IPS-NIHi11 (cell line): Measurements from ENCODE around the gene KLK3.
"Not testable (repeated sequence)": the region's sequence is repeated elsewhere in the genome, so short reads cannot be mapped to it uniquely, and the experiment has no call there.

Experiments used
- DNase-seq: peaks from one replicate; pipeline ENCODE4 v3.0.0; 2012; ENCODE audit warnings: mixed read lengths, low spot score

KLK3 gene

DNA sequence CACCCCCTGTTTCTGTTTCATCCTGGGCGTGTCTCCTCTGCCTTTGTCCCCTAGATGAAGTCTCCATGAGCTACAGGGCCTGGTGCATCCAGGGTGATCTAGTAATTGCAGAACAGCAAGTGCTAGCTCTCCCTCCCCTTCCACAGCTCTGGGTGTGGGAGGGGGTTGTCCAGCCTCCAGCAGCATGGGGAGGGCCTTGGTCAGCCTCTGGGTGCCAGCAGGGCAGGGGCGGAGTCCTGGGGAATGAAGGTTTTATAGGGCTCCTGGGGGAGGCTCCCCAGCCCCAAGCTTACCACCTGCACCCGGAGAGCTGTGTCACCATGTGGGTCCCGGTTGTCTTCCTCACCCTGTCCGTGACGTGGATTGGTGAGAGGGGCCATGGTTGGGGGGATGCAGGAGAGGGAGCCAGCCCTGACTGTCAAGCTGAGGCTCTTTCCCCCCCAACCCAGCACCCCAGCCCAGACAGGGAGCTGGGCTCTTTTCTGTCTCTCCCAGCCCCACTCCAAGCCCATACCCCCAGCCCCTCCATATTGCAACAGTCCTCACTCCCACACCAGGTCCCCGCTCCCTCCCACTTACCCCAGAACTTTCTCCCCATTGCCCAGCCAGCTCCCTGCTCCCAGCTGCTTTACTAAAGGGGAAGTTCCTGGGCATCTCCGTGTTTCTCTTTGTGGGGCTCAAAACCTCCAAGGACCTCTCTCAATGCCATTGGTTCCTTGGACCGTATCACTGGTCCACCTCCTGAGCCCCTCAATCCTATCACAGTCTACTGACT is at the start of gene KLK3:
Gene KLK3 (plus strand): TSS at position 280 of the 775 bp plus-strand sequence. CDS start 41 bp downstream, at position 321.
- DNase-seq = no peak

DNA sequence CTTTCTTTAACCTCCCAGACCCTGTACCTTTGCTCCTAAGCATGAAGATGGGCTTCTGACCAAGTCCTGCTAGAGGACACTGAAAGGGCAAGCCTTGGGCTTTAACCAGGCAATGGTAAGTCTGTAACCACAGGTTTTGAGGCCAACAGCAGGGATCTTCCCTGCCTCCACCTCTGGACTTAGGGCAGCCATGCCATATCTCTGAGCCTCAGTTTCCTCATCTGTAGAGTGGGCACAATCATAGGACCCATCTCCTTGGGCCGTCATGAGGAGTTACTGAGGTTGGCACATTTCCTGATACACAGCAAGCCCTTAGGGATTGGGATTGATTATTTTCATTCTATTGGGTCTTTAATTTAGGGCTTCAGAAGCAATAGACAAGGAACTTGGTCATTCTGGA is 45.9 kb upstream of the KLK3 start:
- DNase-seq = no peak

DNA sequence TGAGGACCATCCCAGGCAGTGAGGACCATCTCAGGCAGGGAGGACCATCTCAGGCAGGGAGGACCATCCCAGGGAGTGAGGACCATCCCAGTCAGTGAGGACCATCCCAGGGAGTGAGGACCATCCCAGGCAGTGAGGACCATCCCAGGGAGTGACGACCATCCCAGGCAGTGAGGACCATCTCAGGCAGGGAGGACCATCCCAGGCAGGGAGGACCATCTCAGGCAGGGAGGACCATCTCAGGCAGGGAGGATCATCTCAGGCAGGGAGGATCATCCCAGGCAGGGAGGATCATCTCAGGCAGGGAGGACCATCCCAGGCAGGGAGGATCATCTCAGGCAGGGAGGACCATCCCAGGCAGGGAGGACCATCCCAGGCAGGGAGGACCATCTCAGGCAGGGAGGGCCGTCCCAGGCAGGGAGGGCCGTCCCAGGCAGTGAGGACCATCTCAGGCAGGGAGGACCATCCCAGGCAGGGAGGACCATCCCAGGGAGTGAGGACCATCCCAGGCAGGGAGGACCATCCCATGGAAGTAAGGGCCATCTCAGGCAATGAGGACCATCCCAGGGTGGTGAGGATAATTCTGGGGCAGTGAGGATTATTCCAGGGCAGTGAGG is 43.0 kb upstream of the KLK3 start:
- DNase-seq = not testable (repeated sequence)

DNA sequence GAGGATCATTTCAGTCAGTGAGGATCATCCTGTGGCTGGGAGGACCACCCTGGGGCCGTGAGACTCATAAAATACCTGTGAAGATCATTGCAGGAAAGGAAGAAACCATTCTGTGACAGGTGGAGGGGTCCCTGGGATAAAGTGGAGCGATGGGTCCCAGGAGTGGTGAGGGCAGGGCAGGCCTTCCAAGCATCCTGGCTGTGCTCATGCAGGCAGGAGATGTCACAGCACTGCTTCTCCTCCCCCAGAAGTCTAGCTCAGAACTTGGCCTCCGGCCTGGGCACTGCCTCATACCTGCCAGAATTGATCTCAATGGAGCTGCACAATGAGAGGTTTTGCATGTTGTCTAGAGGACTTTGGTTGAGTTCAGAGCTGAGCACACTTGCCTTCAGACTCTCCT is 42.2 kb upstream of the KLK3 start:
- no peak for DNase-seq

DNA sequence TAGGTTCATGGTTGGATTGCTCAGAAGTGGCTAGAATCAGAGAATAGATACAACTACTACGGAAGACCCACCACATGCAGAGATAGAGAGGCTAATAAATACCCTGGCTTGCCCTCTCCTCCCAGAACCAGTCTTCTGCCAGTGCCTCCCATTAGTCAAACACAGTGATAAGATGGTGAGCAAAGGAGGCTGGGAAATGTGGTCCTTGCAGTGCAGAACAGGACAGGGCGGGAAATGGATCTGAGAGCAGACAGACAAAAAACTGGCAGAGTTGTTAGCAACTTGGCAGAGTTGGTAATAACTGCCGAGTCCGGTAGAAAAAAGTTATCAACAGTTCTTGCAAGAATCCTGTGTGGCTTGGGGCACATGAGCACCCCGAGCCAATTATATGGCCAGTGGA is 39.8 kb upstream of the KLK3 start:
- no peak for DNase-seq

DNA sequence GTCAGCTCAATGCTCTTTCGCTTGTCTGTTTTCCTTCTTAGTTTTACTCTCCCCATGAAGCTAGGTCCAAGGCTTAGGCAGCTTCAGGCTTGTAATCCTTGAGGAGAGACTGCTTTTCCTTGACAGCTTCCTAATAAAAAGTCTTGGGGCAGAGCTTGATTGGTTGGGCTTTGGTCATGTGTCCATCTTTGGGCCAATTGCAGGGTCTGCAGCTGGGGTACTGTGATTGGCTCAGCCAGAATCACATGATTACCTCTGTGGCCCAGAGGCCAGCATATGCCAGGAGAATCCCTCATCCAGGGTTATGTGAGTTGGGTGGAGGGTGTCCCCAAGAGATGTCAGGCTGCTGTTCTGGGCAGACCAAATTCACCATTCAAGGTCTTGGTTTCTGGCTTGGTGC is 39.3 kb upstream of the KLK3 start:
- DNase-seq = no peak

DNA sequence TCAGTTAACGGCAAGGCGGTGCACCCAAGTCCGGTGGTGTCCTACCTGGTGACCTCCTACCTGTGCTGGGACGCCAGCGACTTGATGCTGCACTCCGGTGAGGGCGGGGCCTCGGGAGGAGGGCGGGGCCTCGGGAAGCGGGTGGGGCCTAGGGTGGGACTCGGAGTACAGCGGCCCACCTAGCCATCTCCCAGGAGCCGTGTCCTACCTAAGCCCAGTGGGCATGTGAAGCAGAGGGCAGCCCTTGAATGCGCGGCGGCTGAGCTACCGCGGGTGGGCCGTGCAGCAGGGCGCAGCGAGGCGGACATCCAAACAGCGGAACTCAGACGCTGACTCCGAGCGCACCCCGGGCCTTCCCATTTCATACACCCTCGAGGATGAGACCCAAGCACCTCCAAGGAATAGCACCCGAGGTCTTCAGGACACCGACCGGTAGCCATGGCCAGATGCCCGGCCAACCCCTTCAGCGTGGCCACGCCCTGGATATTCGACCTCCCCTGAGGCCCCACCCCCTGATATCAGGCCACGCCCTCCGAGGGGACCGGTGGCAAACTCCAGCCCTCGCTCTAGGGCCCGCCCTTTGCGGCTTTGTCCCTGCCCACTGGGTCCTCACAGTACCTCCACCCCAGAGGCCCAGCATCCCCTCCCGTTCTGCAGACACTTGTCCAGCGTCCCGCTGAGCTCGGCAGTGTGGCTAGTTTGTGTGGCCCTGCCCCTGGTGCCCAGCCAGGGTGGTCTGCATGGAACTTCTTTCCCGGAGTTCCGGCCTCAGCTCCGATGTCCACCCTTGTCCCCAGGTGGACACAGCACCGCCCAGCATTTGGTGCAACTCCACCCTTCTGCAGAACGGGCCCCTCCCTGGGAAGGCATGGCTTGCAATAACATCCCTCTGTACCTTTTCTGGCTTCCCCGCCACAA is 36.5 kb upstream of the KLK3 start:
- peak; percentile 98 for DNase-seq

DNA sequence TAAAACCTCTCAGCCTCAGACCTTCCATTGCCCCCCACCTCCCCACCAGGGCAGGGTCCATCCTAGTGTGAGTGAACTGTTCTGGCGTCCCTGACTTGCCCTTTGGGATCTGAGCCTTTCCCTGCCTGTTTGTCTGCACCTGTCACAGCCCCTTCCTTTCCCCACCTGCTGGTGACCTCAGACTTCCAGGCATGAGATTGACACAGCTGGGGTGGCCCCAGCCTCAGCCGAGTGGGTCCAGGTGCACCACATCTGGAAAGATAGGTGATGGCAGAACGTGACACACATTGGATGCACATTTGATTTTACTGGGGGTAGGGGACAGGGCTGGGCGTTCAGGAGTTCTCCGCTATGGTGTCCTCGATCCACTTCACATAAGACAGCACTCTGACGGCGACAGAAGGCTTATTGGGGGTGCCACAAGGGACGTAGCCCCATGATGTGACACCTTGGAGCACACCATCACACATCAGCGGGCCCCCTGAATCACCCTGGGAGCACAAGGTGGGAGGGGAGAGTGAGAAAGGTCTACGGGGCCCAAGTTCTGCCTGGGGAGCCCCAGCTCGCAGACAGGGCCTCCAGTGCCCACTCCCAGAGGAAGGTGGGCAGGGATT is 35.7 kb upstream of the KLK3 start:
- no peak for DNase-seq

DNA sequence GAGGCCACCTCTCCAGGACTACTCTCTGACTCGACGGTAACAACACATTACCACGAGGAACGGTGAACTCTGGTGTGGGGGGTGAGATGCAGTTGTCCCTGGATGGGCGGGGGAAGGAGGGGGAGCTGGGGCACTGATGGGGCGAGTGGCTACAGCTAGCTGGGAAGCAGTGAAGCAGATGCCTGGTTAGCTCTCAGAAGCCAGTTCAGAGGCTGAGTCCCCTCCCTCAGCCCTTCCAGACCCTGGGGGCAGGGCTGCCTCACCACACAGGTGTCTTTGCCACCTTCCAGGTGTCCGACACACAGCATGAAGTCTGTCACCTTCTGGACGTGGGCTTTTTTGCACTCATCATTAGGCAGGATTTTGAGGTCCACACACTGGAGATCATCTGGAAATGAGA is 35.1 kb upstream of the KLK3 start:
- no peak for DNase-seq

DNA sequence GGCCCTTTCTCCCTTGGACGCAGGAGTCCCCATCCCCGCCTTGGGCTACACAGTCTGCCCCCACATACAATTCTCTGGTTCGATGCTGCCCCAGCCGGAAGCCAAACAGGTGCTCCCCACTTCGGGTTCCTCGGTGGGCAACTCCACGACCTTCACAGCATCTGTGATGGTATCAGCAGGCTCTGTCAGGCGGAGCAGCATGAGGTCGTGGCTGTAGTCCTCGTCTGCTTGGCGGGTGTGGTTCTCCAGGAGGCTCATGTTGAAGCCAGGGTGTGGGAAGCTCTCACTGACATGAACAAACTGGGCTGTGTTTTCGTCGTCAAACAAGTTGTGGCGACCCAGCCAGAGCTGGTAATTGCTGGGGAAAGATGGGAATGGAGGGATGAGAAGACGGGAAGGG is 34.6 kb upstream of the KLK3 start:
- no peak for DNase-seq

DNA sequence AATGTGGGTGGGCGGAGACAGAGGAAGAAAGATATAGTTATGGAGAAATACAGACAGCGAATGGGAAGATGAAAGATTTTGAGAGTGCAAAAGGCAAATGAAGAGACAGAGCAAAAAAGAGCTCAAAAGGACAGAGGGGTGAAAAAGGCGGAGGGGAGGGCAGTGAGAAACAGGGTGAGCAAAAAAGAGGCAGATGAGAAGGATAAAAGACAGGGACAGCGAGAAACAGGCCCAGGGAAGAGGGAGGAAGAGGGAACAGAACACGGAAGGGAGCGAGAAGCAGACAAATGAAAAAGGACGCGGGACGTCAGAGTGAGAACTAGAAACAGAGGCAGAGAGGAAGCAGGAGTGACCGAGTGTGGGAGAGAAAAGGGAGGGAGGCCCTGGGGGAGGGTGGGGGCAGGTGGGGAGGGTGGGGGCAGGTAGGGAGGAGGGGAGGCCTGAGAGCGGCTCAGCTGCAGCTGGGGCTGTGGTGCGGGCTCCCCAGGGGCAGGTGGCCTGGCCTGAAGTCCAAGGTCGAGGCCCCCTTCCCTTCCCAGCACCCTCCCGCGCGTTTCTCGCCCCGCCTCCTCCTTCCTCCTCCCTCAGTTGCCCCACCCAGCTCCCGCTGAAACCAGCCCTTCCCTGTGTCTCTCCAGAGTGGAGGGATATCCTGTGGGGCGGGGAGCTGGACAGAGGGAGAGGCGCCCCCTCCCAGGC is 34.0 kb upstream of the KLK3 start:
- DNase-seq = peak; percentile 46

DNA sequence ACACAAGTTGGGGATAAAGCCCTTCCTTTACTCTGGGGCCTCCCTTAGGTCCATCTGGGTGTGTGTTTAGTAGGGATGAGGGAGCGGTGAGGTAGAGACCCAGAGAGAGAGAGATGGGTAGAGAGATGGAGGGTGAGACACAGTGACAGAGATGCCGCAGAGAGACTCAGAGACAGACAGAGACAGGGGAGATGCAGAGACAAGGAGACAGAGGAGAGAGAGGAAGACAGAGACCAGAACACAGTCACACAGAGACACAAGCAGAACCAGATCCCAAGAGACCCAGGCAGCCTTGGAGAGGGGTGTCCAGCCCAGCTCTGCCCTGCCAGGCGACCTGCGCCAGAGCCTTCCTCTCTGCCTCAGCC is 33.5 kb upstream of the KLK3 start:
- no peak for DNase-seq

DNA sequence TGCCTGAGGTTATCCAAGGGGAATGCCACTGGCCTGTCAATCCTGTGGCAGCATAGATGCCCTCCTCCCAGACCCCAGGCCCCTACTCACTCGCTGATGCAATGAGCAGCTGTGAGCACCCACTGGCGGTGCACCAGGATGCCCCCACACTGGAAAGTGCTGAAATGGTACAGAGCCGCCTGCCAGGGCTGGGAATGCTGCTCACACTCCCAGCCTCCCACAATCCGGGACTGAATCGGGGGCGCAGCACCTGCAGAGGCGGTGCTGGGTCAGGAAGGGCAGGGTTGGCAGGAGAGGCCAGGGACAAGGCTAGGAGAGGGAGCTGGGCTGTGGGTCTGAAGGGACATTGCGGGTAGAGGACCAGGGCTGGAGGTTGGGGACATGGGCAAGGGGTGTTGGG is 33.1 kb upstream of the KLK3 start:
- DNase-seq = no peak

DNA sequence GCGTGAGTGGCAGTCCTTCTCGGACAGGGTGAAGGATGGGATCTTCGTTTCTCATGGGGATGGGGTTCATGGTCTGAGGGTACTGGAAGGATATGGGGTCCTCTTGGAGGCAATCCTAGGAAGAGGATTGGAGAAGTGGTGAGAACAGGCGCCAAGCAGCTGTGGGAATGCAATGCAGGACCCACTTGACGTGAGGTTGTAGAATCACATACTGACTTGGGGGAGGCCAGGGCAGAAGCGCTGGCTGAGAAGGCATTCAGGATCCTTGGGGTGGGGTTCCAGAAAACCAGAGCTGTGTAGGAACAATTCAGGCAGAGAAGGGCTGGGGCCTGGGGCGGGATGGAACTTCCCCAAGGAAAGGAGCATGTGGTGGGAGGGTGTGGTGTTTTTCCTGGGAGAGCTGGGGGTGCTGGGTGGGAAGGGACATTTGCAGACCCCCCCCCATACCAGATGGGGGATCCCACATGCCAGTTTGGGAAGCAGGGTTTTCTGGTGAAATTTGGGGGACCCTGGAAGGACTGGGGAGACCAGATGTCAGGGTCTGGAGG is 32.0 kb upstream of the KLK3 start:
- no peak for DNase-seq

DNA sequence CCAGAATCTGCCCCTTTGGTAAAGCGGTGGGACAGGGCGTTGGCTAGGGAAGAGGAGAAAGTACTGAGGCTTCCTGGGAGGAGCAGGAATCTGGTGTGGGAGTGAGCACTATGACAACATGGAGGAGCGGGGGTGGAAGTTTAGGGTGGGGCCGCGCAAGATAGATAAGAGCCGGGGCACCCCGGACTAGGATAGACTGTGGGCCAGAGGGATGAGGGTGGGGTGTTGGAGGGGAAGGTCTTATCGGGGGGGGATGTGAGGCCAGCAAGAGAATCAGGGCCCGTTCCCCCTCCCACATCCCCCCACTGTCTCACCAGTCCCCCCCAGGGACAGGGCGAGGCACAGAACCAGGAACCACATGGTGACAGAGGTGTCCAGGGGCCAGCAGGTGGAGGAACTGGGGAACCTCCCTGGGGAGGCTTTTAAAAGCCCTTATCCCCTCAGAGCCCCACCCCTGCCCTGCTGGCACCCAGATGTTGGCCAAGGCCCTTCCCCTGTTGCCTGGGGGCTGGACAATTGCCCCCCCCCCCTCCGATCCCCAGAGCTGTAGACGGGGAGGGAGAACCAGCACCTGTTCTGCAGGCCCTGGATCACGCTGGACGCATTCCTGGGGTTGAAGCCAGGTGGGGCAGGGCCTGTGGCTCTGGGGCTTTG is 31.2 kb upstream of the KLK3 start, which contains the start of gene KLK1:
Gene KLK1 (minus strand): TSS at position 399 of the 654 bp plus-strand sequence. CDS start 39 bp downstream, at position 360.
- no peak for DNase-seq

DNA sequence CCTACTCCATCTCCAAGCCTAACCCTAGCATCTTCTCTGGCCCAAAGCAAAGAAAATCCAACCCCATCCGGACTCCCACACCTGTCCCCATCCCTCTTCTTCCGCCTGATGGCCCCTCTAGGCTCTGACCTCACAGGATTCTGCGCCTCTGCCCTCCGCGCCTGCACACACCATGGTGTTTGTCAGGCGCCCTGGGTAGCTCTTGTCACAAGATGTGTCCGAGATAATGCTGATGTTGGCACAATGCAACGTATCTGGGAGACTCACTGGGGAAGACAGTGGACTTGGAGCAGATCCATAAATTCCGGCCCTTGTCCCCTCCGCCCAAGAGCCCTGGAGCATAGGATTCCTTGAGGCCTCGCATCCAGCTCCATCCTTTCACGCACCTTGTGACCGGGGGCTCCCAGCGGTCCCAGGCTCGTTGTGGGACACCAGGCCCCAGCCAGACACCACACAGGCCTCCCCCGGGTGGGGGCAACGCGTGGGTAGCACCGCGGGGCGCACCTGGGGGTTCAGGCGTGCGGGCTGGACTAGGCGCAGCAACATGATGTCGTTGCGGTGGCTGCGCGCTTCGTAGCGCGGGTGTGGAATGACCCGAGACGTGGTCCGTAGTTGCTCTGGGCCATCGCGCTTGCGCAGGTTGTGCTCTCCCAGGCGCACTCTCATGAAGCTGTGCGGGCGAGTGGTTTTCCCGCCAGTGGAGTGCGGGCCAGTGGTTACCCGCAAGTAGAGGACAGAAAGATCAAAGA is 28.0 kb upstream of the KLK3 start:
- DNase-seq = no peak

DNA sequence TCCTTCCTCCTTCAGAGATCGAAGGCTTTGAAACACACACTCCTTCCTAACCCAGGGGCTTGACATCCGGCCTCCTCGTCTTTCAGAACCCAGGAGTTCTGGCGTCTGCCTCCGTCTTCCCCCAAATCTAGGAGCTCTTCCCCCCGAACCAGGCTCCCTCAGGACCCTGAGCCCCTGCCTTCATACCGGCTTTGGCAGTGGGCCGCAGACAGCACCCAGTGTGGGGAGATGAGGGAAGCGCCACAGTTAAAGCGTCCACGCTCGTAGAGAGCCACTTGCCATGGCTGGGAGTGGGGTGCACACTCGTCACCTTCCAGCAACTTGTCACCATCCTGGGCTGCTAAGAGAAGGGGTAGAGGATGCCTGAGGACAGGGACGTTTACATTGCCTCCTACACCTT is 27.2 kb upstream of the KLK3 start:
- DNase-seq = no peak

DNA sequence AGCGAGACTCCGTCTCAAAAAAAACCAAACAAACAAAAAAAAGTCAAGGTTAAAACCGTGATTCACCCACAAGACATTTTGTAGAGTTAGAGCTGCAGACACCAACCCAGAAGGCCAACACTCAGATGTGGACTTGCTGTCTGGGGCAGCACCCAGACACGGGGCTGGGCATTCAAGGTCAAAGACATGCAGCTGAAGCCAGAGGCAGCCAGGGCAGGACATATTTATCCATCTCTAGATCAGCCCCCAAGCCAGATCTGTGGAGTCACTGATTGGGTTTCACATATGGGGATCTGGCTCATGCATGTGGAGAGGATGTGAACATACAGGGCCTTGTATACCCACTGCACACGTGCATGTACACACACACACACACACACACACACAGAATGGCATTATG is 24.9 kb upstream of the KLK3 start:
- DNase-seq = no peak

DNA sequence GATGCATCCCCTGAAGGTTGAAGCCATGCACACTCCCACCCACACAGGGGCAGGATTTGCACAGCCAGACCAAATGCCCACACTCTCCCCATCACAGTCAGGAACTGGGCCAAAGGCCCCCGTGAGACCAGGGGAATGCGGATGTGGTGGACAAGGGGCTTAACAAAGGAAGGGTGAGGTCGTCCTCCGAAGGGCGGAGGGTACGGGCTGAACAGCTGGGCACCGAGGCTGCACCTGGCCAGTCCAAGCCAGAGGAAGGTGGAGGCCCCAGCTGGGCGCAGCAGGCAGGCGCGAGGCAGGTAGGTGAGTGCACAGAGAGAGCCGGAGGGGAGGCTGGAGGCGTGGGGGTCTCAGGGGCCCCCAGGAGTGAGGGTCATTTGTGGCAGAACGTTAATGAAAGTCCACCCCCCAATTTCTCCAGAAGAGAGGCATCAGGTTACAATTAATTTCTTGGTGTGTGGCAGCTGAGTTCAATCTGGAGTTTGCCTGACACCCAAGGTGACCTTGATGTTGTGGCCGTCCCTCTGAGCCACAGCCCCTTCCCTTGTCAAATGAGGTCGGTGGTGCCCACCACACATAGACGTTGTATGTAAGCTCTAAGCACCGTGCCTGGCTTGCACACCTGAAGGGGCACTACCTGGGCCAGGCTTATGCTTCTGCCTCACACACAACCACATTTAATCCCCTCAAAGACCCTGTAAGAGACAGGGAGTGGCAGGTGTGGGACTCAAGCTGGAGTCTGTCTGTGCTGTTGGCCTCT is 24.3 kb upstream of the KLK3 start:
- DNase-seq = no peak
